ENCODE results near the gene SMURF1.
"Not testable (repeated sequence)": the region's sequence is repeated elsewhere in the genome, so short reads cannot be mapped to it uniquely, and the experiment has no call there.

SMURF1 gene

GRCh38 chr7:99143853-99144672, at the start of gene SMURF1:
TSS of gene SMURF1 (minus strand) at chr7:99144108. CDS start at chr7:99143780, 328 bp downstream.
- DNase-seq, result peak; percentile 61

- no peak for DNase-seq
Measured at GRCh38 chr7:99191869-99192596, 48.1 kb upstream of the SMURF1 start.

DNA sequence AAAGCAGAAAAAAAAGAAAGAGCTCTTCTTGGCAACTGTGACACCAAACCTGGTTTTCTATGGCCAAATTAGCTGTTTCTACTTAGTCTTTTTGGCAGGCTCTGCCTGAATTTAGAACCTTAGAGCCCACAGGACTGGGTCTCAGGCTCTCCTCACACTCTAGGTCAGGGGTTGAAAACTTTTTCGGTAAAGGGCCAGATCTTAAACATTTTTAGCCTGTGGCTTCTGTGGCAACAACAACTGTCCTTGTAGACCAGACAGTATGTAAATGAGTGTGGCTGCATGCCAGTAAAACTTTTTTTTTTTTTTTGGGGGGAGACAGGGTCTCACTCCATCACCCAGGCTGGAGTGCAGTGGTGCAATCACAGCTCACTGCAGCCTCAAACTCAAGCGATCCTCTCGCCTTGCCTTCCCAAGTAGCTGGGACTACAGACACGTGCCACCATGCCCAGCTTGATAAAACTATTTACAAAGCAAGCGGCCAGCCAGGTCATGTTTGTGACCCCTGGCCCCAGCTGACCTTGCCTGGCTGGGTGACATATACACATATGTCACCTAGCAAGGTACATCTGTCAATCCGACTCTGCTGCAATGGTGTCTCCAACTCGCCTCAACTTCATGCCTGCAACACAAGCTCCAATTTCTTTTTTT, 46.6 kb upstream of the SMURF1 start:
- peak; percentile 51 for DNase-seq

DNA sequence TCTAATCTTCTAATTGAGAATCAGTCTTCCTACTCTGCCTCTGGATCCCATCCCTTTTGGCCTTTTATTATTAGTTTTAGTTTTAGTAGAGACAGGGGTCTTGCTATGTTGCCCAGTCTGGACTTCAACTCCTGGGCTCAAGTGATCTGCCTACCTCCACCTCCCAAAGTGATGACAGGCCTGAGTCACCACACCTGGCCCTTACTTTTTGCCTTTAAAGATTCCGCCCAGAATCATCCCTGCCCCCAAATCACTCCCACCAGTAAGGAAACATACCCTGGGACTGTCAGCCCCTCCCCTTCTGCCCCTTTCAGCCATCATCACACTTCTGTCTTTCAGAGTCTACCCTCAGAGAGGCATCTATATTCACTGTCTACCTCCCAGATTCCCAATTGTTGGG, 45.3 kb upstream of the SMURF1 start:
- no peak for DNase-seq

GRCh38 chr7:99188221-99188620, 44.3 kb upstream of the SMURF1 start:
- no peak for DNase-seq

GRCh38 chr7:99184532-99185218, 40.8 kb upstream of the SMURF1 start:
- DNase-seq, result no peak

DNA sequence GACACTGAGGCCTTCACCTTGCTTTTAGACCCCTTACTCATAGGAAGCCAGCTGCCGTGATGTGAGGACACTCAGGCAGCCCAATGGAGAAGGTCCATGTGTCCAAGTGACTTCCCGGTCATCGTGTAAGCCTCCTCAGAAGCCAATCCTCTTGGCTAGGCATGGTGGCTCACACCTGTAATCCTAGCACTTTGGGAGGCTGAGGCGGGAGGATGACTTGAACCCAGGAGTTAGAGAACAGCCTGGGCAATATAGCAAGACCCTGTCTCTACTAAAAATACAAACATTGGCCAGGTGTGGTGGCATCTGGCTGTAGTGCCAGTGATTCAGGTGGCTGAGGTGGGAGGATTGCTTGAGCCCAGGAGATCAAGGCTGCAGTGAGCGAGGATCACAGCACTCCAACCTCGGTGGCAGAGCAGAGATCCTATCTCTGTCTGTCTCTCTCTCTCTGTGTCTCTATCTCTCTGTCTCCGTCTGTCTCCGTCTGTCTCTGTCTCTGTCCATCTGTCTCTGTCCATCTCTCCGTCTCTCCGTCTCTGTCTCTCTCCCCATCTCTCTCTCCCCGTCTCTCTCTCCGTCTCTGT, 36.3 kb upstream of the SMURF1 start:
- DNase-seq, result no peak

GRCh38 chr7:99177165-99177564, 33.3 kb upstream of the SMURF1 start:
- DNase-seq, result no peak

DNA sequence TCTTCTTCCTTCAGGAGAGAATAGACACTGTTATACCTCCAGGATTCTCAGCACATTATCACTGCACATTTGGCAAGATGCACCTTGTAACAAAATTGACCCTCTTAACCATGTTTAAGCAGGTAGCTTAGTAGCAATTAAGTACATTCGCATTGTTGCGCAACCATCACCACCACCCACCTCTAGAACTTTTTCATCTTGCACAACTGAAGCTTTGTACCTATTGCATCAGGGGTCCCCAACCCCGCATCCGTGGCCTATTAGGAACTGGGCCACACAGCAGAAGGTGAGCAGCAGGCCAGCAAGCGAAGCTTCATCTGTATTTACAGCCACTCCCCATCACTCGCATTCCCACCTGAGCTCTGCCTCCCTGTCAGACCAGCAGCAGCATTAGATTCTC, 29.9 kb upstream of the SMURF1 start:
- DNase-seq, result no peak

GRCh38 chr7:99171731-99172130, 27.8 kb upstream of the SMURF1 start:
- no peak for DNase-seq

- no peak for DNase-seq
Measured at GRCh38 chr7:99170730-99171074, 26.8 kb upstream of the SMURF1 start.

DNA sequence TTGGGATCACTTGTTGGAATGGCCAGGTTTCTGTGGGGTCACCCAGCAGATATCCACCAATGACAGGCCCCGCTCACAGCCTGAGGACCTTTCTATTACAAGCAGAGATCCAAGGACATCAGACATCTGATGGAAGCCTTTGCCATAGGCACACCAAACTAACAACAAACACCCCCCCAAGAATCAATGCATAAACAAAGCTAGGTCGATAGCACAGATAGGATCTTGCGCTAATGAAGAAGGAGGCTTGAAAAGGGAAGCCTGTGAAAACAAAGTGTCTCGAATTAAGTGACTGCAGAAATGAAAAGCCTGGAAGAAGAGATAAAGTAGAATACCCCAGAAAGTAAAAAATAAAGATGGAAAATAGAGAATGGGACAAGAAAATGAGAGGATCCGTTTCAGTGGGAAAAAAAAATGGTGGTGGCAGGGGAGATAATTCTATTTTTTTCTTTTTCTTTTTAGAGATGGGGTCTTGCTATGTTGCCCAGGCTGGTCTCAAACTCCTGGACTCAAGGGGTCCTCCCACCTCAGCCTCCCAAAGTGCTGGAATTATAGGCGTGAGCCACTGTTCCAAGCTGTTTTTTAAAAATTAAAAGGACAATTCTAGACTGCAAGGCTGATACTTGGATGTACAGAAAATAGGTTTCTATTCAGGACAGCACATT, 26.3 kb upstream of the SMURF1 start:
- no peak for DNase-seq

DNA sequence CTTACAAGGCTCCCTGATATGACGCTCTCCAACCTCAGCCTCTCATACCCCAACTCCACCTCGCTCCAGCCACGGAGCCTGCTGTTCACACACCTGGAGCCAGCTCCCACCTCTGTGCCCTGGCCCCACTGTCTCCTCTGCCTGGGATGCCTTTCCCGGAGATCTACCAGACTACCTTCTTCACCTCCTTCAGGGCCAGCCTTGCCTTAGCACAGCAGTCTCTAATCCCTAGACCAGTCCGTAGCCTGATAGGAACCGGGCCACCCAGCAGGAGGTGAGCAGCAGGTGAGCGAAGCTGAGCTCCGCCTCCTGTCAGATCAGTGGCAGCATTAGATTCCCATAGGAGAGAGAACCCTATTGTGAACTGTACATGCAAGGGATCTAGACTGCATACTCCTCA, 23.2 kb upstream of the SMURF1 start:
- DNase-seq, result no peak

GRCh38 chr7:99165816-99166215, 21.9 kb upstream of the SMURF1 start:
- no peak for DNase-seq

- not testable (repeated sequence) for DNase-seq
Measured at GRCh38 chr7:99163669-99164068, 19.8 kb upstream of the SMURF1 start.

DNA sequence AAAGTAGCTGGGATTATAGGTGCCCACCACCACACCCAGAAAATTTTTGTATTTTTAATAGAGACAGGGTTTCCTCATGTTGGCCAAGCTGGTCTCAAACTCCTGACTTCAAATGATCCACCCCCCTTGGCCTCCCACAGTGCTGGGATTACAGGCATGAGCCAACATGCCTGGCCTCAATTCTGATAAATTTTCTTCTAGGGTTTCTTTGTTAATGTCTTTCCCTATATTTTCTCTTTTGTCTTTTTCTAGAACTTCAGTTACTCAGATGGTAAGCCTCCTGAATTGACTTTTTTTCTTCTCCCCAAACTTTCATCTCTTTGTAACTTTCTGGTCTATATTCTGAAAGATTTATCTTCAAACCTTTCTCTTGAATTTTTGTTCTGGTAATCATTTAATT, 12.7 kb upstream of the SMURF1 start:
- DNase-seq, result no peak

- peak; percentile 89 for DNase-seq
Measured at GRCh38 chr7:99155211-99155610, 11.3 kb upstream of the SMURF1 start.

GRCh38 chr7:99146979-99147378, 3.1 kb upstream of the SMURF1 start:
- no peak for DNase-seq

- DNase-seq, result no peak
Measured at GRCh38 chr7:99143521-99143852, 421 bp downstream of the SMURF1 start.

DNA sequence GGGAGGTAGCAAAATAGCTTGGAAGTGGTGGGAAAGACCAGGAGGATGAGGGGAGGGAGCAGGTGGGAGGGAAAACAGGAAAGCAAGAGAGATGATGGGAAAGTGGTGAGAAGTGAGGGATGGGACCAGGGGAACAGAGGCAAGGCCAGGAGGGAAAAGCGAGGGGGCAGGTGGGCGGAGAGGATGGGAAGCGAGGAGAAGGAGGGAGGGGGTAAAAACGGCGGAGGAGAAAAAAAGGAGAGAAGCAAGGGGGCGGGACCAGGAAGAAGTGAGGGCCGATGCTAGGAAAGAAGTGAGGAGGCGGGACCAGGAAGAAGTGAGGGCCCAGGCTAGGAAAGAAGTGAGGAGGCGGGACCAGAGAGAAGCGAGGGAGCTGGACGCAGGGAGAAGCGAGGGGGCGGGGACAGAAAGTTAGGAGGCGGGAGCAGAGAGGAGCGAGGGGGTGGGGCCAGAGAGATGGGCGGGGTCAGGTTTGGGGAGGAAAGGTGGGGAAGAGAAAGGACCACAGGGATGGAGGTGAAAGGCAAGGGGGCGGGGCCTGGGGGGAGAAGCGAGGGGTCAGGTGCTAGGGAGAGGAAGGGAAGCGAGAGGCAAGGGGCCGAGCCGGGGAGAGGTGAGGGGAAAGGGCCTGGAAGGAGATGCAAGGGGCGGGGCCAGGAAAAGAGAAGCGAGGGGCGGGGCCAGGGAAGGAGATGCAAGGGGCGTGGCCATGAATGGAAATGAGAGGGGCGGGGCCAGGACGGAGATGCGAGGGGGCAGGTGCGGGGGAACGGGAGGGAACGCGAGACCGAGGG, 984 bp downstream of the SMURF1 start:
- DNase-seq, result peak; percentile 65
